NT2/D1 (cell line): ENCODE results near the gene PRR36.

Experiments used
- DNase-seq: peaks from one replicate; pipeline ENCODE4 v3.0.0-alpha.2; 2011; ENCODE audit warnings: low read depth, low spot score
- H3K27me3 ChIP-seq: 2 replicates; pipeline ENCODE4 v1.6.0; 2011; ENCODE audit warnings: mild to moderate bottlenecking; ENCODE audit not compliant: insufficient read length, insufficient read depth
- H3K36me3 ChIP-seq: 2 replicates; pipeline ENCODE4 v1.6.1; 2011; ENCODE audit warnings: mild to moderate bottlenecking, low read length, mixed read lengths; ENCODE audit not compliant: insufficient read depth, insufficient read length
- H3K4me1 ChIP-seq: 2 replicates; pipeline ENCODE4 v1.5.1; 2011; ENCODE audit not compliant: insufficient read depth, insufficient read length
- H3K4me3 ChIP-seq: 2 replicates; pipeline ENCODE4 v1.5.1; 2011; ENCODE audit warnings: low read depth; ENCODE audit not compliant: insufficient read length
- H3K9ac ChIP-seq: 2 replicates; pipeline ENCODE4 v1.6.0; 2011; ENCODE audit warnings: low read depth; ENCODE audit not compliant: insufficient read length
- H3K9me3 ChIP-seq: 2 replicates; pipeline ENCODE4 v1.5.1; 2011; ENCODE audit warnings: mild to moderate bottlenecking, low read length; ENCODE audit not compliant: insufficient read depth
- SUZ12 ChIP-seq: IDR thresholded peaks from 2 replicates; pipeline ENCODE4 v1.6.1; 2011; ENCODE audit not compliant: insufficient read length, insufficient read depth; ENCODE audit errors: extremely low read depth
- YY1 ChIP-seq: IDR thresholded peaks from 2 replicates; pipeline ENCODE4 v1.6.1; 2011; ENCODE audit not compliant: insufficient read length, insufficient read depth
- ZNF274 ChIP-seq: IDR thresholded peaks from 2 replicates; pipeline ENCODE4 v1.6.1; 2011; ENCODE audit warnings: mild to moderate bottlenecking, low read depth, low read length

PRR36 gene

DNA sequence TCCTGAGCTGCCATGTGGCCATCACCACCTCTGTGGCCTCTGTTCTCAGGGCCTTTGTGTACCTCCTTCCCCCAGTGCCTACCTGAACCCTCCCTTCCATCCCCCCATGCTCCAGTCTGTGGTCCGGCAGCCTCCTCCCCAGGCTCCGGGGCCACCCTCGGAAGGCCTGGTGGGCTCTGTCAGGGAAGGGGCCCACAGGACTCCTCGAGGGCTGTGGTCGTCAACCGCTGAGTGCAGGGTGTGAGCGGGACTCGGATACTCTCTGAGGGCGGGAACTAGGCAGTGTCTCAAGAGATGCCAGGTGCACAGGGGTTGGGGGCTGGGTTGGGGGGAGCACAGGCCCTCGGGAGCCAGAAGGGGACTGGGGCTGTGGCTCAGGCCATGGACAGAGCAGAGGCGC is 33.4 kb upstream of the PRR36 start:
- DNase-seq: no peak
- H3K36me3 ChIP-seq: peaks cover 54% of the 10 kb centered on the region
- H3K9ac ChIP-seq: no peak overlapping the region
- no peaks in the 10 kb centered on the region for H3K9me3 ChIP-seq
- TF ChIP-seq SUZ12 (no peak), ZNF274 (no peak), YY1 (no peak)
- no peaks in the 10 kb centered on the region for H3K27me3 ChIP-seq
- H3K4me3 ChIP-seq: no peak overlapping the region
- peaks cover 29% of the 10 kb centered on the region for H3K4me1 ChIP-seq

- no peak overlapping the region for H3K4me3 ChIP-seq
- DNase-seq: no peak
- H3K27me3 ChIP-seq: no peaks in the 10 kb centered on the region
- H3K4me1 ChIP-seq: peaks cover 29% of the 10 kb centered on the region
- H3K9me3 ChIP-seq: no peaks in the 10 kb centered on the region
- peaks cover 52% of the 10 kb centered on the region for H3K36me3 ChIP-seq
- no peak overlapping the region for H3K9ac ChIP-seq
- TF ChIP-seq SUZ12: no peak
- TF ChIP-seq YY1: no peak
- TF ChIP-seq ZNF274: no peak
Observed at GRCh38 chr19:7907122-7907521, 32.9 kb upstream of the PRR36 start.

- H3K36me3 ChIP-seq: peaks cover 47% of the 10 kb centered on the region
- no peaks in the 10 kb centered on the region for H3K27me3 ChIP-seq
- H3K4me1 ChIP-seq: peaks cover 31% of the 10 kb centered on the region
- no peak for DNase-seq
- H3K9ac ChIP-seq: no peak overlapping the region
- H3K9me3 ChIP-seq: no peaks in the 10 kb centered on the region
- no peak overlapping the region for H3K4me3 ChIP-seq
- no peak for TF ChIP-seq ZNF274
- no peak for TF ChIP-seq SUZ12
- TF ChIP-seq YY1: no peak
Observed at GRCh38 chr19:7905859-7906258, 31.7 kb upstream of the PRR36 start.

DNA sequence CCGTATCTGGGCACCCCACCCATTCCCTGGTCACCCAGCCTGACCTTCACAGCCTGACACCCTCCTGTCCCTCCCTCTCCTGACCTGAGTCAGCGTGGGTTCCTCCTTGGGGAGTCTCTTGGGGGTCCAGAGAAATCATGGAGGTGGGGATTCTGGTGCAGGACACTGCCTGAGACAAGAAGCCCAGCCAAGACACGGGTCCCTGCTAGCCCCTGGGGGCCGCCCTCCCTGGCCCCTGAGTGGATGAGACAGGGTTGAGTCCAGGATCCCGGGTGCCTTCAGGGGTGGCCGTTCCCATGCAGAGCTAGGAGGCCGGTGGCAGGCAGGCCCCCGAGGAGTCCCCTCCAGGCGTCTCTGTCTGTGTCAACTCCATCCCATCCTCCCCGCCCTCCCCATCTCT is 31.1 kb upstream of the PRR36 start:
- Histone ChIP-seq H3K36me3 (peaks cover 45% of the 10 kb centered on the region), H3K9me3 (no peaks in the 10 kb centered on the region), H3K4me3 (no peak overlapping the region), H3K9ac (peak overlapping the region; percentile 42), H3K4me1 (peaks cover 35% of the 10 kb centered on the region), H3K27me3 (no peaks in the 10 kb centered on the region)
- TF ChIP-seq YY1 (no peak), ZNF274 (no peak), SUZ12 (no peak)
- no peak for DNase-seq

GRCh38 chr19:7904074-7905020 is 30.2 kb upstream of the PRR36 start:
- DNase-seq: no peak
- TF ChIP-seq SUZ12 (no peak), YY1 (no peak), ZNF274 (no peak)

GRCh38 chr19:7903244-7904073 is 29.3 kb upstream of the PRR36 start, which contains the start of gene MAP2K7:
MAP2K7 (plus strand) TSS chr19:7903877; CDS start chr19:7903945, 68 bp downstream.
- TF ChIP-seq SUZ12: no peak
- no peak for TF ChIP-seq YY1
- no peak for TF ChIP-seq ZNF274
- Histone ChIP-seq H3K4me1 (peaks cover 34% of the 10 kb centered on the region), H3K36me3 (peaks cover 54% of the 10 kb centered on the region), H3K9me3 (no peaks in the 10 kb centered on the region), H3K4me3 (peak within 1 kb of the TSS; percentile 98), H3K9ac (peak within 1 kb of the TSS; percentile 100), H3K27me3 (no peaks in the 10 kb centered on the region)
- peak; percentile 99 for DNase-seq

More at GRCh38 chr19:7904074-7905020, 30.2 kb upstream of the PRR36 start:
- H3K4me3 ChIP-seq: peak overlapping the region; percentile 98
- peak overlapping the region; percentile 92 for H3K9ac ChIP-seq
- H3K4me1 ChIP-seq: peaks cover 35% of the 10 kb centered on the region
- peaks cover 46% of the 10 kb centered on the region for H3K36me3 ChIP-seq
- H3K9me3 ChIP-seq: no peaks in the 10 kb centered on the region
- no peaks in the 10 kb centered on the region for H3K27me3 ChIP-seq
